Stimulated activated CD8-positive, alpha-beta memory T cell treated with anti-CD3 and anti-CD28 coated beads, Interleukin-15, amount 100 ng/mL, for 1 hour (primary cell): ENCODE results near the gene MYO3B.
"Not testable (repeated sequence)": the region's sequence is repeated elsewhere in the genome, so short reads cannot be mapped to it uniquely, and the experiment has no call there.

ENCODE experiments used
- DNase-seq: peaks from one replicate; pipeline ENCODE4 v3.0.0-alpha.2; 2020; ENCODE audit warnings: low read depth

The MYO3B gene

DNA sequence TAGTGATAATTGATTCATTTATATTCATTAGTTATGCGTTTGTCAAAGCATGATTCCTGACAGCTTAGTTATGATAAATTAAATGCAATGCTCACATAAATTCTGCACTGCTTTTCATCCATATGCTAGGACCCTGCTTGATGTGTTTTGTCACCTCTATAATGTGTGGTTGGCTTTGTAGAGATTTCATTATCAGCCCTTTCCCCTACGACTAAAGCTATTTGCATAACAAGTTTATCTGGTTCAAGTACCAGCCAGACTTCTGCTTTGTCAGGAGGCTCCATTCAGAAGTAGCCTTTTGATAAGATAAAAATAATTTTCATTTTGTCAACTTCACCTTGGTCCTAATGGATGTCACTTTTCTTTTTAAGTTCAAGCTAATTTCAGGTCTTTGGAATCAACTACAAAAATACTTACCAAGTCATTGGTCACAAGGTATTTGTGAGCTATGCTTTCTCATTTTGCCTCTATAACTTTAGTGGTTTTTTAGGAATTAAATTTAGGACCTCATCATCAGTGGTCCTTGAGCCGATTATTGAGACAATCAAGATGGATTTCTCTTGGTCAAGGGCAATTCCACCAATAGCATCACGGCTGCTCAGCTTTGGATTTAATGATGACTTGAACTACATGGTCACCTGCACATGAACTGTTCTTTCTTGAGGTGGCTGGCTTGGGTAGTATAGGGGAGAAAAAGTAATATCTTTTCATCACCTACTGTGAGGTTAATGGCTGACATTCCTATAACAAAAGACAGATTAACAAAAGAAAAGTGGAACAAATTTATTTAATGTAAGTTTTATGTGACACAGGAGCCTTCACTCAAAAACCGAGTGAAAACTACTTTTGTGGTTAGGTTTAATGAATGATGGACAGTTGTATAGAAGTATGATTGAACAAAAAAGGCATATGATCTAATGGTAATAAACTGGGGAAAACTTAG lies 162.1 kb downstream of the MYO3B start:
- DNase-seq: no peak

DNA sequence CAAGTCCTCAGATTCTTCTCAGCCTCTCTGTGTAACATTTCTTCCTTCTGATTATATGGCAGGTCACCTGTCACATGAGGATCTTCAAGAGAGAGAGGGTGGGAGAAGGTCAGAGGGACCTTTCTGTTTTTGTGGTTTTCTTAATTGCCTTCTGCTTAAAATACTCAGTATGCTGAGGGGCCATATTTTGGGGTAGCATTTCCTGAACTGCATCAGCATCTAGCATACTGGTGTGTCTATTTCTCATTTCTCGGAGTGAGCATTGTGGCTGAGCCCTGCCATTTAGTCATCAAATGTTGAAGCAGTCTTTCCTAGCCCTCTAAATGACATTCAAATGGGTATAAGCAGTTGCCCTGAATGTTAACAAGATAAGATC lies 162.7 kb downstream of the MYO3B start:
- DNase-seq: no peak

DNA sequence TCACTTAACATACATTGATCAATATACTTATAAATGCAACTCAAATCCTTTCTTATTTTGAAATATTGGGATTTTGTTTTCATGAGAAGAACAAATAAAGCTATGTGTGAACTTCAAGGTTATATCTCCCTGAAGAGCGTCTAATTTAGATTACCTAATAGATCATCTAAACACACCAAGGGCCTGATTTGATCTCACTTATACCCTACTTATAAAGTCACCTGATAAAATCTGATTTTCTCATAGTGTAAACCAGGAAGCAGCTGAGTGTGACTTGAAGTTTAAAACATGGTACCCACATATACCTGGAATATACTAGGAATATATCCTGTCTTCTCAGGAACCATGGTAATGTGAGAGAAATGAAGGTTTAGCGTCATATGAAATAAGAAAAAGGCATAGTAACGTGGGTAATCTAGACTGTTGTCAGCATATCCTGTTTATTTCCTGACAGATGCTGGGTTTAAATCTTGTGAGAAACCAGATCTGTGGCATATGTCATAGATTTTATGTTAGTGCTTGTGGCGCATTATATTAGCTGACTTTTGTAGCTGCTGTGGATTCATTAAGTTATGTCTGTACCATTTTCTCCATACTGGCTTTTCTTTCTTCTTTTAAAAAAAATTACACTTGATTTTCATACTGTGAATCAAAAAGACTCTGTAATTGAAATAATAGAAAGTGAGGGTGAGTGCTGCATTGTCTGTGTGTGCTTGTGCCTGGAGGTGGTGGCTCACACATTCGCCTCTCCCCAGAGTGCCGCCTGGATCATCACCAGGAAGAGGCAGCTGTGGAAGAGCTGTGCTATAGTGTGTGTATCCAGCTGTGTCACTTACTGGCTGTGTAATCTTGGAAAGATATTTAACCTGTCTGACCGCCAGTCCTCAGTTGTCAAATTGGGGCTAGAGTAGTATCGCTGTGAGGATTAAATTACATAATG lies 164.0 kb downstream of the MYO3B start:
- no peak for DNase-seq

DNA sequence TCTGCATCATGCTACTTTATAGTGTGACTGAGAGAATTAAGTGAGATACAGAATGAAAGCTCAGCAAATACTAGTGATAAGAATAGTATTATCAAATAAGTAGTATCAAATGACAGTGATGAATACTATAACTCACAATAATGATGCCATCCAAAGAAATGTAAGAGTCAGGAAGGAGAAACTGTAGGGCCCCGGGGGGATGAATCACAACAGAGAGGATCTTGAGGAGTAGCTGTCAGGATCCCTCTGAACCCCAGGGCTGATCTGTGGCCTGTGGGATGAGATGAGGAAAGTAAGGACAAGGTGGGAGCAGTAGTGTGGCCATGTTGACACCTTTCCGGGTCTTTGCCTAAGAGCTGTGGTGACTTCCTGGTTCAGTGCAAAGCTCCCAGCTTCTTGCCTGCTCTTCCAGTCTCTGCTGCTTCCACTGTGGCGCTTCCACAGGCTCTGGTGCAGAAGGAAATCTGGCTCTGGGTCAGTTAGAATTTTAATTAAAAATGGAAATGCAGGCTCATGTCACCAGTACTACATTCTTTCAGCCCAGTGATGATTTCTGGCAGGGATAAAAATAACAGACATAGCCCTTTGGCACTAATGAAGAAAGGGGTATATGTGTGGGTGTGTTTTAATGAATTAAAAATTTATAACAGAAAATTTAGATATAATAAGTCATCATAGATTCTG lies 166.9 kb downstream of the MYO3B start:
- no peak for DNase-seq

DNA sequence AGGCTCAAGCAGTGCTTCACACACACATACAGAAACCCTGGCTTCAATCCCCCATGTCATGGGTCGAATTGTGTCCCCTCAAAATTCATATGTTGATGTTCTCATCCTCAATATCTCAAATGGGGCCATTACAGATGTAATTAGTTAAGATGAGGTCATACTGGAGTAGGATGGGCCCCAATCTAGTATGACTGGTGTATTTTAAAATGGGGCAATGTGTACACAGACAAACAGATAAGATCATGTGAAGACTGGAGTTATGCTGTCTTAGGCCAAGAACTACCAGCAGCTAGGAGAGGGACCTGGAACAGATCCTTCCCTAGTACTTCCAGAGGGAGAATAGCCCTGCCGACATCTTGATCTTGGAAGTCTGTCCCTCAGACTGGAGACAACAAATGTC lies 167.7 kb downstream of the MYO3B start:
- no peak for DNase-seq

DNA sequence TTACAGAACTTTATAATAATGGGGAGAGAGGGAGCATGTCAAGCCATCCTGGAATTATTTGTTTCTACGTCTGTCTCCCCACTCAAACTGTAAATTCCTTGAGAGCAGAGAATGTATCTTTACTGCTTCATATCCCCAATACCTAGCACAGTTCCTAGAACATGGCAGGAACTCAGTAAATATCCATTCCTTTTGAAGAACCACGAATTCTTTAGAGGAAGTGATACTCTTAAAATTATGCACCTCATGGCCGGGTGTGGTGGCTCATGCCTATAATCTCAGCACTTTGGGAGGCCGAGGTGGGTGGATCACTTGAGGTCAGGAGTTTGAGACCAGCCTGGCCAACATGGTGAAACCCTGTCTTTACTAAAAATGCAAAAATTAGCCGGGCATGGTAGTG lies 171.3 kb downstream of the MYO3B start:
- DNase-seq: not testable (repeated sequence)

DNA sequence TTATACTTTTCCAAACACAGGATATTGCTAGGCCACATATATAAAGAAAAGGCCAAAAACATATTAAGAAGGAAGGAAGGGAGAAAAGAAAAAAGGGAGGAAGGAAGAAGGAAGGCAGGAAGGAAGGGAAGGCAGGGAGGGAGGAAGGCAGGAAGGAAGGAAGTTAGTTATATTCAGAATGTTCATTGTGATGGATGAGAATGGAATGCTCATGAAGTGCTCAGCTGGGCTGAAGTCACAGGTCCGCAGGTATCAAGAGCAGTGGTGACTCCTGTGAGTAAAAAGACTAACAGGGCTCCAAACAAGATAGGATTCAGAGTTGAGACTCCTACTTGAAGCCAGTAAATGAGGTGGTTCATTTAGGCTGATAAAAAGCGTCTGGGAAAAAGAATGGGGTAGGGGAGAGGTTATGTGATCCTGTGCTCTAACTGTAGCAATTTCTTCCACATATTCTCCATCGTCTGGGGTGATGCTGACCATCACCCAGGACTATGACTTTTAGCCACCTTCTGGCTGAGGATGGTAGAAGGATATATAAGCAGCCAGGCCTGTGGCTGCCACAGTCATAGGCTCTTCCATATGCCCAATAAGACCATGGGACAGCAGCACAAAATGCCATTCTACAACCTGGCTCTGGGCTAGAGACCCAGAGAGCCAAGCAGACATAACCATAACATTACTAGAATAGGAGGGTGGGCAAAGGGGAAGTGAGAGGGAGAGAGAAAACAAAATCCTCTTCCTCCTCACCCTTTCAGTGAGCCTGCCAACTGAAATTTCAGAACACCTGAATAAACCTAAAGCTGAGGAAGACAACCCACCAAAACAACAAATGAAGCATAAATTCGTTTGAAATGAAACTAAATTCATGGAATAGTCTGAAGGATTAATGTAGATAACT lies 173.2 kb downstream of the MYO3B start:
- DNase-seq: no peak

DNA sequence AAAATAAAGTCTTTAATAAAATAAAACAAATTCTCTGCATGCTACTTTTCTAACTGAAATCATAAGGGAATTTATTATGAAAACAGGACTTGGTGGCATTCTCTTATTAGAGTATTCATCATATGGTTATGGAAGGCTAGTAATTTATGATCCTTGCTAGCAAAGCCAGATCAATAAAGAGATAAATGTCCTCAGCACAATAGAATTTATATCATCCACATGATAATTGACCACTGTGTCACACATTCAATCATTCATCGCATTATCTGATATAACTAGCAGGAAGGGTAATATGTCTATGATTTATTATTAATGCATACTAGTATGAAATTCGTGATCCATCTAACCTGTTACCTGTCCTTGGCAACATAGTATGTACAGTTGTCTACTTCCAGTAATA lies 175.8 kb downstream of the MYO3B start:
- DNase-seq: no peak

DNA sequence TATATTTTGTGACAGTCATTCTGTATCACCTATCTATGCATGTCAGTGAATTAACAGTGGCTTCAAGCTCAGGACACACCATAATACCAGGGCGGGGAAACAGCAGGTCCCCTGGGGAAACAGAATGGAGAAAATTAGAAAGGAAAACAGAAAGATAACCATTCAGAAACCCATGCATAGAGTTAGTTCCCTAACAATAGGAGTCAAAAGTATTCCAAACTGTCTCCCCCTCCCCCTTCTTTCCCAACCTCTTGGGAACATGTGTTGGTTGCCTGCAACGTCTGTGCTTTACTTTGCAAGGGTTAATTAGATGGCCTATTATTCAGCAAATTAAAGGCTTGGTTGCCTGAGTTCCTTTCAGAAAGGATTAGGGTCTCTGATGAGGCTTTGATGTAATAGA lies 176.4 kb downstream of the MYO3B start:
- no peak for DNase-seq

DNA sequence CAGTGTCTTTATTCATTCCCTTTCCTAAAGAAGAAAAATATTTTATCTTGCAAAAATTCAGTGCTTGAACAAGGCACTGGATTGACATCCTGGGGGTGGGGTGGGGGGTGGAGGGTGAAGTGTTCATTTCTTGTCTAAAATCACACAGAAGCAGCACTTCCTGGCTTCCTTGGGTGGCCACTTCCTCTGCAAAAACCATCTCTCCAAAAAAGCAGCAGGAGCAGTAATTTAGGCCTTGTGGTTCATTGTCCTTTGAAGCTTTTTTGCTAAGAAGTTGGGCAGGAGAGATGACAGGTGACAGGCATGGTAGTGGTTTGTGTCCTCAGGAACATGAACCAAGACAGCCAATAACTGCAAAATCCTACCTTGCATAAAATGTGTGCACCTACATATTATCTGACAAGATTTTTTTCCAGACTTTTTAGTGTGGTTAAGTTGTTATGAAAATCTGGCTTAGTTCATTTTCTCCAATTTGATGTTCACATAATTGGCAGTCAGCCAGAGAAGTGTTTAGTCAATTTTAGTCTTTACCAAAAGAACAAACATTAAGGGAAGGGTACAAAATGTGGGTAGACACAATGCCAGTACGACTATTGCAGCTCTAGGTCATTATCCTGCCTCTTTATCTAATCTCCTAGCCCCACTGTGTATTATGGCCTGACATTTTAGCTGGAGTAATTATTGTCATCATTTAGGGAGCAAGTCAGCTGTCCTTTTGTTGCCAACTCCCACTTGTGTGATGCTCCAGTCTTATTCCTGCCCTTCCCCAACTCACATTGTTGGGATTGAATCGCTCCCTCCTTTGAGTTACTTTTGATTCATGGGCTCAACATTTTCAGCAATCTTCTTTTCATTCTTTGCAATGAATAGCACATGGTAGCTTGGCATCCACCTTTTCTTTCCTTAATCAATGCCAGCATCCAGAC lies 177.2 kb downstream of the MYO3B start:
- DNase-seq: no peak

DNA sequence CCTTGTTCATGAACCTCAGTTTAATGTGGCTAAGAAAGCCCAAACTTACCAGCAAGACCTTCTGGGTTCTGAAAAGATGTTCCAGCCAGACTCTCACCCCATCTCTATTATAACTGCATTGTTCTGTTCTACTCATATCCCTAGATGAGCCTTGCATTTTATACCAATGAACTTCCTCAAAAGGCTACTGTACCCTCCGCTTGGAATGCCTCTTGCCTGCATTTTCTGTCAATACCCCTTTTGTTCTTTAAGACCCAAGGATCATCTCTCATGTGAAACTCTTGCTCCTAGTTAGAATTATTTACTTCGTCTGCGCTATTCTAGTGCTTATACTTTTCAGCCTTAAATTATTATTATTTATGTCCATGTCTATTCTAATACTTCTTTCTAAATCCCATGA lies 181.5 kb downstream of the MYO3B start:
- no peak for DNase-seq

DNA sequence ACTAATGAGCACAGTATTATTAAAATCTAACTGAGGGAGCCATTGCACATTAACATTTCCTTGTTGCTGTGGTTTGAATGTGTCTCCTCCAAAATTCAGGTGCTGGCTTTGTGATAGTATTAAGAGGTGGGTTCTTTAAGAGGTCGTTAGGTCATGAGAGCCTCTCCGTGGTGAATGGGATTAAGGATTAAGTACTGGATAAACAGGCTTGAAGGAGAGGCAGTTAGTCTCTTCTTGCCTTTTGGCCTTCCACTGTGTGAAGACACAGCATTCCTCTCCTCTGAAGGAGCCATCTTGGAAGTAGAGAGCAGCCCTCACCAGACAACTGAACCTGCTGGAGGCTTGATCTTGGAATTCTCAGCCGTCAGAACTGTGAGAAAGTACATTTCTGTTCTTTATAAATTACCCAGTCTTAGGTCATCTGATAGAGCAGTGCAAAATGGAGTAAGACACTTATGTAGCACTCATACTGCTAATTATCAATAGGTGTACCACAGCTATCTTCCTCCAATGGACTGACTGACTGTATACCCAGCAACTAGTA lies 182.7 kb downstream of the MYO3B start:
- DNase-seq: no peak

DNA sequence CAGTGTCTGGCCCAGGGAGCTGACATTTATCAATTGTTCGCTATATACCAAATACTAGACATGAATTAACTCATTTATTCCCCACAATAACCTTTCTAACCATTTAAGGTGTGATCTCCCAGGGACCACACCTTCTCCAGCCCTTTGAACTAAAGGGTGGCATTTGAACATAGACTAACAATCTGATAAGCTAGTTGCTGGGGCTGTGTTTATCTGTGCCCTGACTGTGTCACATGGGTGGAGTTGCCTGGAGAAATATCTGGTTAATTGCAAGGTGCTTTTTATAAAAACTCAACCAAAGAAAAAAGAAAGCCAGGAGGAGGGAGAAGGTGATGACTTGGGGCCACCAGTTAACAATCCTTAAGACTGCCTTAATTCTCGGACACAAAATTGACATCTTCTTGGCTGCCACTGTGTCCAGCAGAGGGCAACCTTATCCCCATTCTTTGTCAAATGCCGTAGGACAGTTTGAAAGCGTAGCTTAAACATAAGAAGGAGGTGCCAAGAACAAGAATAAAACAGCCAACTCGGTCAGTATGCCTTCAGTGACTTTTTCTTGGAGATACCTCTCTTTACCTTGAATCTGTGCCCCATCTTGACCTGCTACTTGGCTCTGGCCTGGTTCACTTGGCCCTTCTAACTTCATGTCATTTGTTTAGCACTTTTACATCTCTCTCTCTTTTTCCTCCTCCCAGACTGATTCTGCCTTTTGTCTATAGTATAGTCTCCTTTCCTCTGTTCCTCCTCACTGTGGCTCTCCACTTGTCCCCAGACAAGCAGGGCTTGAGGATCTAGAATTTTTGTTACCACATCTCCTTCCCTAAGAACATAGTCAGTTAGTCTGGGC lies 183.4 kb downstream of the MYO3B start:
- DNase-seq: peak; percentile 27

DNA sequence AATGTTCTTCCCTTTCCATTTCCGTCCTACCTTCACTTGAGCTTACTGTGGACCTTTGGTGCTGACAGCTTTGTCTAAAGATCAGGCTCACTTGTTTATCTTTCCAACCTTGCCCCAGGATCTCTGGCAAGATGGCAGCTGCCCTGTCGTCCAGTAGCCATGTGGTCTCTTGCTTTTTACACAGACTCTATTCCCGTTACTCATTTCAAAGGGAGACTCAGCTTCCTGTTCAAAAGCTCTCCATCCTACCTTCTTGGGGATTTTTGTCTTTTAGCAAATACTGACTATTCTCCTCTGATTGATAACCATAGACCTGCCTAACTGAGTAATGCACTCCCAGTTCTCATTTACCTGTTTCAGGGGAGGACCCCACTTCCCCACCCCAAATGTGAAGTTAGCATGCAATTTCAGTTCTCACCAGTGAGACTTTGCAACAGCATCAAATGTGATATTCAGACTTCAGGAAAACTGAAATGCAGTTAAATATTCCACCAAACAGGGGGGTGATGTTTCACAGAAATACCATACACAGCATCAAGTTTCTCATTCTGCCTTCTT lies 184.4 kb downstream of the MYO3B start:
- DNase-seq: no peak

DNA sequence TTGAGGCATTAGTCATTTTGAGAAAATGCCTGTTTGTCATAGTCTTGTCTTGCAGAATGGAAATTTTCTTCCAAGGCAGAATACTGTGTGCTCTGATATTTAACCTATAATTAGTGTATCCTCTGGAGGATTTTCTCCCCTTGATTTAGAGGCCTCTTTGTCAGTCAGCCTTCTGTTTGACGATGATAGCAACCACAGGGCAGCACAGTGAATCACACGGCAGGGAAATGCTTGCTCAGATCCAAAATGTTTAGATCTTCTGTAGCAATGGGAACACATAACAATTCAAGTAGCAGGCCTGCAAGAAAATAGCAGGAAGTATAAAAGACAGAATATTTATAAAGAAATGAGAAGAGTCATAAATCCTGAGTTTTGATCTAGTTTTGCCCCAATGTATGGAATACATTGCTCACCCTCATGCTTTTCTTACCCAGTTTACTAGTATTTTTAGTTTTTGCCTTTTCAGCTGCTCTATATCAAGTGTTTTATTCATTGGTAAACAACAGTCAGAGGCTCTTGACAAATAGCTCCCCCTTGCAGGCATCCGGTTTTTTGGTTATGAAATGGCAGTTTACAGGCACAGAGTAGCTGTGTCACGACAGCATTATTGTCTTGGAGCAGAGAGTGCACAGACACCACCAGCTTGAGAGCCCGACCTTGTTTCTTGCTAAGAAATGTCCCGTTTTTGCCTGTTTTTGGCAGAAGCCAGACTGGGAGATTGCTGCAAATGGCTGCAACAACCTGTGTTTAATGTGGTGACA lies 185.1 kb downstream of the MYO3B start:
- no peak for DNase-seq

DNA sequence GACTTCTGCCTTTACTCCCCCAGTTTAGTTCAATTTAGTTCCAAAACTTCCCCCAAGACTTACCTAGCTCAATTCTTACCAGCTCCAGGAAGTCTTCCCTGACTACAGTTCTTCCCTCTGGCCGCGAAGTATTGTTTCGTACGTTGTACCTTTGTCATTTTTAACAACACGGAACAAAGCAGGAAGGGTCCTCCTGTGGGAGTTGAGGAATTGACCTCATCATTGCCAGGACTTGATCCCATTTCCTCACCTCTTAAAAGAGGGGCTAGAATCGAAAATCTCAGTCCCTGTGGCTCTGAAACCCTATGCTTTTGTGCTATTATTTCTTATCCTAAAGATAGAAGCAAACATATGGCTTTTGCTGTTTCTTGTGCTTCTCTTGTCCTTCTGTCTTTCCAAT lies 187.1 kb downstream of the MYO3B start:
- no peak for DNase-seq

DNA sequence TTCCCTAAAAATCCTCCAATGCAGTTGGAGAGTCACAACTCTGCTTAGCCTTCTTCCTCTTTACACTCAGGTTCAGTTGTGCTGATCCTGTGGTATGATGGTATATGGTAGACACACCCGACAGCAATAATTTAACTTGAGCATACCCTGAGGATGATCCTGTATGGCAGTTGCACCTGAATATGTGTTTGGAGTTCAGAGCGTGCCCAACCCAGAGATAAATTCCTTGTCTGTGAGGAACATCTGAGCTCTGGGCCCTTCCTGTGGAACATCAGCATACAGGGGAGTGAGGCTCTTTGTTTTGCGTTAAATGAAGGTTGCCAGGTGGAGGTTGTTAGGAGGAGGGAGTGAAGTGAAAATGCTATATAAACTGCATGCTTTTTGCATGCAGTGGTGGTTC lies 187.7 kb downstream of the MYO3B start:
- no peak for DNase-seq

DNA sequence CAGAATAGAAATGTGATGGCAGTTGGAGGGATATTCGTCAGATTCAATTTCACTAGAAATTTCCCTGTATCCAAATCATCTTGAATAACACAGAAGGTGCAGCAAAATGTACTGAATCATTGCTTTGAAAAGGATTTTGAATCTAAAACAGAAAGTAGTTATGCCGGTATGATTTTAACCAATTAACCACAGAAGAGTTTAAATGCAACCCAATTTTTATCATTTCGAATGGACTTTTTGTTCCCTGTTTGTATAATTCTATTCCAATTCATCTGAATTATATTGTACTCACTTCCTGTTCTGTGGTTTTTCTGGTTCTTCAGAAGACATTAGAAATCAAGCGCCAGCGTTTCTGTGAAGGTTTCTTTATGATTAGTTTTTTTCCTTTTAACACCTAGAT lies 190.4 kb downstream of the MYO3B start:
- no peak for DNase-seq
